MG63 (cell line): Measurements from ENCODE around the gene OR4N2. TPM values are rescaled to one million over a fixed set of nuclear protein-coding genes. Genes with fewer than 3 reads are reported as not detected.
"Not testable (repeated sequence)": the region's sequence is repeated elsewhere in the genome, so short reads cannot be mapped to it uniquely, and the experiment has no call there.

Experiments used
- DNase-seq: peaks from one replicate; pipeline ENCODE4 v3.0.0-alpha.2; 2020
- H3K27me3 ChIP-seq: fragments of 250-450 bp; sonication (Bioruptor Pico); 2 replicates; pipeline ENCODE4 v1.5.1; 2020; ENCODE audit warnings: mild to moderate bottlenecking, moderate library complexity
- H3K36me3 ChIP-seq: fragments of 250-450 bp; sonication (Bioruptor Pico); 2 replicates; pipeline ENCODE4 v1.5.1; 2020; ENCODE audit warnings: mild to moderate bottlenecking, moderate library complexity
- H3K4me3 ChIP-seq: fragments of 250-450 bp; sonication (Bioruptor Pico); 2 replicates; pipeline ENCODE4 v1.5.1; 2020; ENCODE audit warnings: mild to moderate bottlenecking, moderate library complexity
- H3K9me3 ChIP-seq: fragments of 250-450 bp; sonication (Bioruptor Pico); 2 replicates; pipeline ENCODE4 v1.5.1; 2020; ENCODE audit warnings: mild to moderate bottlenecking, moderate library complexity
- total RNA-seq: library from RNA; depleted of rRNA; stranded (reverse); fragments of >200 nt; shearing (Covaris generic); gene quantifications from 2 replicates; pipeline ENCODE4 v1.2.3, GENCODE V29; 2014; ENCODE audit warnings: low replicate concordance; rRNA removed

Gene OR4N2, protein sequence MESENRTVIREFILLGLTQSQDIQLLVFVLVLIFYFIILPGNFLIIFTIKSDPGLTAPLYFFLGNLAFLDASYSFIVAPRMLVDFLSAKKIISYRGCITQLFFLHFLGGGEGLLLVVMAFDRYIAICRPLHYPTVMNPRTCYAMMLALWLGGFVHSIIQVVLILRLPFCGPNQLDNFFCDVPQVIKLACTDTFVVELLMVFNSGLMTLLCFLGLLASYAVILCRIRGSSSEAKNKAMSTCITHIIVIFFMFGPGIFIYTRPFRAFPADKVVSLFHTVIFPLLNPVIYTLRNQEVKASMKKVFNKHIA
- total RNA-seq: not detected in 2 replicates

DNA sequence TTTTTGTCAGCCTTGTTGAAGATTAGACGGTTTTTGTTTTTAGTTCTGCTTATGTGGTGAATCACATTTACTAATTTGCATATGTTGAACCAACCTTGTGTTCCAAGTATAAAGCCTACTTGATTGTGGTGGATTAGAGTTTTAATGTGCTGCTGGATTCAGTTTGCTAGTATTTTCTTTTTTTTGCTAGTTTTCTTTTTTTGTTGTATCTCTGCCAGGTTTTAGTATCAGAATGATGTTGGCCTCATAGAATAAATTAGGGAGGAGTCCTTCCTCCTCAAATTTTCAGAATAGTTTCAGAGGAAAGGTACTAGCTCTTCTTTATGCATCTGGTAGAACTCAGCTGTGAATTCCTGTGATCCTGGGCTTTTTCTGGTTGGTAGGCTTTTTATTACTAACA lies at the start of gene OR4N2:
Gene OR4N2, plus strand, starts transcription at position 301 of the 400 bp plus-strand sequence. CDS start 23,679 bp downstream, outside the sequence.
- DNase-seq, H3K36me3 ChIP-seq, H3K4me3 ChIP-seq, H3K27me3 ChIP-seq, H3K9me3 ChIP-seq: not testable (repeated sequence)

GRCh38 chr14:19754172-19754571 lies 49.4 kb upstream of the OR4N2 start:
- H3K4me3 ChIP-seq: no peak overlapping the region
- H3K27me3 ChIP-seq: no peaks in the 10 kb centered on the region

GRCh38 chr14:19771491-19771890 lies 32.1 kb upstream of the OR4N2 start:
- H3K36me3 ChIP-seq, H3K9me3 ChIP-seq, DNase-seq, H3K27me3 ChIP-seq, H3K4me3 ChIP-seq: not testable (repeated sequence)

More at GRCh38 chr14:19754172-19754571, 49.4 kb upstream of the OR4N2 start:
- Histone ChIP-seq H3K36me3 (no peaks in the 10 kb centered on the region), H3K9me3 (no peaks in the 10 kb centered on the region)
- peak; percentile 18 for DNase-seq

DNA sequence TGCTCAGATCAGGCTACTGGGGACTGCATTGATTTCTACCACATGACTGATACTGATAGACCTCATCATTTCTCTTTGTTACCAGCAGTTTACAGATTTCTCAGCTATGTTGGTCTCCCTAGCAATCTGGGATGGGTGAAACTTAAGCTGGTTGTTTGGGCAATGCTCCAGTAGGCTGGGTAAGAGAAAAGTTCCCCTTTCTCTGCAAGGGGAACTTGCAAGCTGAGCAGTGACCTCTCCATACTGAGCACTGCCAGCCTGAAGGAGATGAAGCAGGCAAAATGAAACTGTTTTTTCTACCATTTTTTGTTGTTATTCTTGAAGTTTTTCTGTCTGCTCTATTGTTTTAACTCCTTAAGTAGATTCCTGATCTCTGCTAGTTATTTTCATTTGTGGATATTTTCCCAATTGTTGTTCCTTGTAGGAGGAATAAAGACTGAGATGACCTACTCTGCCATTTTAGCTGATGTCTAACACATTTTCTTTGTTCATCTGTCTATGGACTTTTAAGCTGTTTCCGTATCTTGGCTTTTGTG lies 31.6 kb upstream of the OR4N2 start:
- H3K27me3 ChIP-seq: no peaks in the 10 kb centered on the region
- no peaks in the 10 kb centered on the region for H3K9me3 ChIP-seq
- no peak overlapping the region for H3K4me3 ChIP-seq
- H3K36me3 ChIP-seq: no peaks in the 10 kb centered on the region
- DNase-seq: no peak

DNA sequence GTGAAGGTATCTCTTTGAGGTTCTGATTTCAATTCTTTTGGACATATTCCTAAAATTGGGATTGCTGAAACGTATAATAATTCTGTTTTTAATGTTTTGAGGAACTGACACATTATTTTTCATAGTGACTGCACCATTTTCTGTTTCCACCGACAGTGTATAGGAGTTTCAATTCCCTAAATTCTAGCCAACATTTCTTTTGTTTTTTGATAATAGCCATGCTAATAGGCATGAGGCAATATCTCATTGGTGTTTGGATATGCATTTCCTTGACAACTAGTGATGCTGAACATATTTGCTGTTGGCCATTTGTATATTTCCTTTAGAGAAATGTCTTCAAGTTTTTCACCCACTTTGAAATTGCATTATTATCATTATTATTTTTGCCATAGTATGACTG lies 31.1 kb upstream of the OR4N2 start:
- not testable (repeated sequence) for DNase-seq, H3K4me3 ChIP-seq, H3K27me3 ChIP-seq, H3K9me3 ChIP-seq, H3K36me3 ChIP-seq

GRCh38 chr14:19773204-19773603 lies 30.4 kb upstream of the OR4N2 start, which contains the start of gene OR4M1:
Gene OR4M1 (plus strand): TSS chr14:19773504. CDS start chr14:19780323, 6,819 bp downstream.
- not testable (repeated sequence) for H3K9me3 ChIP-seq, H3K27me3 ChIP-seq, H3K4me3 ChIP-seq, H3K36me3 ChIP-seq, DNase-seq

GRCh38 chr14:19775587-19775986 lies 28.0 kb upstream of the OR4N2 start:
- no peaks in the 10 kb centered on the region for H3K27me3 ChIP-seq
- DNase-seq: no peak
- no peaks in the 10 kb centered on the region for H3K9me3 ChIP-seq
- no peak overlapping the region for H3K4me3 ChIP-seq
- no peaks in the 10 kb centered on the region for H3K36me3 ChIP-seq

DNA sequence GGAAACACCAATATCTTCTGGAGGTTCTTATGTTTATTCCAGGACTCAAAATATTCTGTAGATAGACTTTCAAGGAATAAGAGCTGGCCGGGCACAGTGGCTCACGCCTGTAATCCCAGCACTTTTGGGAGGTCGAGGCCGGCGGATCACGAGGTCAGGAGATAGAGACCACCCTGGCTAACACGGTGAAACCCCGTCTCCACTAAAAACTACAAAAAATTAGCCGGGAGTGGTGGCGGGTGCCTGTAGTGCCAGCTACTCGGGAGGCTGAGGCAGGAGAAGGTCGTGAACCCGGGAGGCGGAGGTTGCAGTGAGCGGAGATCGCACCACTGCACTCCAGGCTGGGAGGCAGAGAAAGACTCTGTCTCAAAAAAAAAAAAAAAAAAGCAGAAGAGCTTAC lies 17.7 kb upstream of the OR4N2 start:
- not testable (repeated sequence) for H3K36me3 ChIP-seq, DNase-seq, H3K27me3 ChIP-seq, H3K4me3 ChIP-seq, H3K9me3 ChIP-seq

DNA sequence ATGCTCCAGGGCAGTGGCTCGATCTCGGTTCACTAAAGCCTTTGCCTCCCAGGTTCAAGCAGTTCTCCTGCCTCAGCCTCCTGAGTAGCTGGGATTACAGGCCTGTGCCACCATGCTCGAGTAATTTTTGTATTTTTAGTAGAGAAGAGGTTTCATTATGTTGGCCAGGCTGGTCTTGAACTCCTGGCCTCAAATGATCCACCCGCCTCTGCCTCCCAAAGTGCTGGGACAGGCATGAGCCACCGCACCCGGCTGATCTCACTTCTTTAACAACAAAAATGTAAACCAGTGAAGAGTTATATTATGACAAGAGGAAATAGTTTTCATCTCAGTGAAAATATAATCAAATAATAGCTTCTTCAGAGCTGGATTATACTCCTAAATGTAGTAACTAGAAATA lies 16.3 kb upstream of the OR4N2 start:
- H3K36me3 ChIP-seq, H3K9me3 ChIP-seq, DNase-seq, H3K27me3 ChIP-seq, H3K4me3 ChIP-seq: not testable (repeated sequence)

- not testable (repeated sequence) for H3K36me3 ChIP-seq, H3K4me3 ChIP-seq, DNase-seq
Measured at GRCh38 chr14:19788150-19788549, 15.4 kb upstream of the OR4N2 start.

DNA sequence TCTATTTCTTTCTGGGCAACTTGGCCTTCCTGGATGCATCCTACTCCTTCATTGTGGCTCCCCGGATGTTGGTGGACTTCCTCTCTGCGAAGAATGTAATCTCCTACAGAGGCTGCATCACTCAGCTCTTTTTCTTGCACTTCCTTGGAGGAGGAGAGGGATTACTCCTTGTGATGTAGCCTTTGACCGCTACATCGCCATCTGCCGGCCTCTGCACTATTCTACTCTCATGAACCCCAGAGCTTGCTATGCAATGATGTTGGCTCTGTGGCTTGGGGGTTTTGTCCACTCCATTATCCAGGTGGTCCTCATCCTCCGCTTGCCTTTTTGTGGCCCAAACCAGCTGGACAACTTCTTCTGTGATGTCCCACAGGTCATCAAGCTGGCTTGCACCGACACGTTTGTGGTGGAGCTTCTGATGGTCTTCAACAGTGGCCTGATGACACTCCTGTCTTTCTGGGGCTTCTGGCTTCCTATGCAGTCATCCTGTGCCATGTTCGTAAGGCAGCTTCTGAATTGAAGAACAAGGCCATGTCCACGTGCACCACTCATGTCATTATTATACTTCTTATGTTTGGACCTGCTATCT lies 7.0 kb upstream of the OR4N2 start:
- H3K36me3 ChIP-seq, DNase-seq, H3K27me3 ChIP-seq, H3K4me3 ChIP-seq, H3K9me3 ChIP-seq: not testable (repeated sequence)

More at GRCh38 chr14:19788150-19788549, 15.4 kb upstream of the OR4N2 start:
- H3K9me3 ChIP-seq, H3K27me3 ChIP-seq: not testable (repeated sequence)

GRCh38 chr14:19799880-19800279 lies 3.7 kb upstream of the OR4N2 start:
- Histone ChIP-seq H3K27me3 (no peaks in the 10 kb centered on the region), H3K36me3 (no peaks in the 10 kb centered on the region), H3K9me3 (no peaks in the 10 kb centered on the region), H3K4me3 (no peak overlapping the region)
- DNase-seq: no peak

- Histone ChIP-seq H3K27me3 (no peaks in the 10 kb centered on the region), H3K9me3 (no peaks in the 10 kb centered on the region), H3K36me3 (no peaks in the 10 kb centered on the region), H3K4me3 (no peak overlapping the region)
- DNase-seq: no peak
Measured at GRCh38 chr14:19800282-19801117, 3.1 kb upstream of the OR4N2 start.

GRCh38 chr14:19801118-19801464 lies 2.5 kb upstream of the OR4N2 start:
- Histone ChIP-seq H3K9me3 (no peaks in the 10 kb centered on the region), H3K36me3 (no peaks in the 10 kb centered on the region), H3K27me3 (no peaks in the 10 kb centered on the region), H3K4me3 (no peak overlapping the region)
- no peak for DNase-seq

DNA sequence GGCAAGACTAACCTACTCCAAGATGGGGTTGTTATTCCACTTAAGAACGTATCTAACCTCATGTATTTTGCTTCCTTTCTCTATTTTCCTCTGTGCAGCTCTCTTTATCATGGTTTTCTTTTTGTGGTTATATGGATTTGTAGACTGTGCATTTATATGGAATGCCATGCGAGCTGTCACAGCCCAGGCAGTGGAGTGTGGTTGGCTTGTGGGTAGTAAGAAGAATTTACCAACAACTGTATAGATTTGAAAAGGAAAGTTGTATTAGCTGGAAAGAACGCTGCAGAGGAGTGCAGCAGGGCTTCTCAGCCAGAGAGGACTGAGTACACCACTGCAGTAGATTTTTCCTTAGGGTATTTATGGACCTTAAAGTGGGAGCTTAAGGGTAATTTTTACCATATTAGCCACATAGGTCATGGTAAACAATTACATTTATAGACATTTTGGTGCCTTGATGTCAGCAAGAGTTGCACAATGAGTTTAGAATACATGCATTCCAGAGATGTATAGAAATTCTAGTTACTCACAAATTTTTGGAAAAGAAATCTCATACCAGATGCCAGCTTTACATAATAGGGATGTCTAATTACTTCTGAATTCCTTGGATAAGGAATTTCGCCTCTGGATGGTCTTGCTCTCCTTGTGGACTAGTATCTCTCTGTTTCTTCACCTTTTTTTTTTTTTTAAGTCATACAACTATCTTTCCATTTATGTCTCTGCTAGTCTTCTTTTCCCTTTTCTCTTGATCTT lies 9.8 kb downstream of the OR4N2 start:
- not testable (repeated sequence) for H3K27me3 ChIP-seq, H3K36me3 ChIP-seq, H3K9me3 ChIP-seq, H3K4me3 ChIP-seq
- DNase-seq: peak; percentile 71

DNA sequence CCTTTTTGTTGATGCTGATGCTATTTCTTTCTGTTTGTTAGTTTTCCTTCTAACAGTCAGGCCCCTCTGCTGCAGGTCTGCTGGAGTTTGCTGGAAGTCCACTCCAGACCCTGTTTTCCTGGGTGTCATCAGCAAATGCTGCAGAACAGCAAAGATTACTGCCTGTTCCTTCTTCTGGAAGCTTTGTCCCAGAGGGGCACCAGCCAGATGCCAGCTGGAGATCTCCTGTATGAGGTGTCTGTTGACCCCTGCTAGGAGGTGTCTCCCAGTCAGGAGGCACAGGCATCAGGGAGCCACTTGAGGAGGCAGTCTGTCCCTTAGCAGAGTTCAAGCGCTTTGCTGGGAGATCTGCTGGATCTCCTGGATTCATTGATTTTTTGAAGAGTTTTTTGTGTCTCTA lies 16.3 kb downstream of the OR4N2 start:
- not testable (repeated sequence) for H3K27me3 ChIP-seq, H3K4me3 ChIP-seq, H3K36me3 ChIP-seq, DNase-seq, H3K9me3 ChIP-seq

GRCh38 chr14:19821016-19821415 lies 17.4 kb downstream of the OR4N2 start:
- not testable (repeated sequence) for H3K4me3 ChIP-seq, H3K36me3 ChIP-seq, H3K27me3 ChIP-seq, DNase-seq, H3K9me3 ChIP-seq
